Measurements from ENCODE around the gene GALNT18. TPM values are rescaled to one million over a fixed set of nuclear protein-coding genes. Genes with fewer than 3 reads are reported as not detected.

The GALNT18 gene
- polyA plus RNA-seq, 1 donor (not counting 4 experiments of a cell fraction or from before 2014, with no cell fraction given), result 27.2 TPM

DNA sequence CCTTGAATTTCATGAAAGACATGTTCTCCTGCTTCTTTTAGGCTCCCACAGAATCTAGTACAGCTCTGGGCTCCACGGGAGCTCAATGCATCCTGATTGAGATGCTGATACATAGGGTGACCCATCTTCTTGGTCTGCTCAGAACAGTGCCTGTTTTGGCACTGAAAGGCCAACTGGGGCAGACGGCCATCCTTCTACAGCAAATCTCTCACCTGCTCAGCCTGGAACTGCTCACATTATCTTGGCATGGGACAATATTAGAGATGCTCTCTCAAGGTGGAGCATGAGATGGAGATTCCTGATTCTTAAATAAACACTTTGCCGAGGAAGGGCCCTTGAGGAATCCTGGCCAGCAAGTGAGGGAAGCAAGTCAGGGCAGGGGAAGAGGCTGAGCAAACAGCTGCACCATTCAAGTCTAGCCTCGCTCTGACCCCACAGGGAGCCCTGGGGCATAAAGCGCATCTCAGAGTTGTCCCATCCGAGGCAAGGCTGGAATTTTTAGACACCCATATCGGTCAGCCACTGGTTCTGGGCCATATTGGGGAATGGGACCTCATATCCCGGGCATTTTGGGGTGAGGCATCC lies 210.3 kb downstream of the GALNT18 start:
- Histone ChIP-seq H4K20me1 (ENCODE audit: control insufficient read depth, extremely low read depth, insufficient read depth, low read length) (peaks cover 10% of the 10 kb centered on the region), H2AFZ (ENCODE audit: control insufficient read depth, low read length) (no peak overlapping the region), H3K4me1 (ENCODE audit: control insufficient read depth, extremely low read depth, insufficient read depth, low read length) (peaks cover 24% of the 10 kb centered on the region), H3K9ac (ENCODE audit: control insufficient read depth, extremely low read depth, insufficient read depth, low read length) (no peak overlapping the region), H3K9me3 (ENCODE audit: control insufficient read depth, low read depth, low read length) (no peaks in the 10 kb centered on the region), H3K36me3 (ENCODE audit: control insufficient read depth in 2 of 2, extremely low read depth in 1 of 2, insufficient read depth in 2 of 2, low read length in 2 of 2) (peaks cover 0 to 7% of the 10 kb centered on the region in 2 experiments), H3K9me1 (ENCODE audit: control insufficient read depth, extremely low read depth, insufficient read depth, low read length) (no peaks in the 10 kb centered on the region), H3K4me2 (ENCODE audit: control insufficient read depth, extremely low read depth, insufficient read depth, low read depth, low read length) (no peak overlapping the region), H3K4me3 (ENCODE audit: control insufficient read depth in 2 of 3, extremely low read depth in 1 of 3, insufficient read depth in 2 of 3, low read depth in 1 of 3, low read length in 3 of 3) (no peak overlapping the region), H3K79me2 (ENCODE audit: control insufficient read depth, insufficient read depth, low read length) (peaks cover 2% of the 10 kb centered on the region), H3K27ac (ENCODE audit: control insufficient read depth, insufficient read depth, low read length) (no peak overlapping the region), H3K27me3 (ENCODE audit: control insufficient read depth, extremely low read depth, insufficient read depth, low read length) (no peaks in the 10 kb centered on the region)
- FAIRE-seq, result peak; percentile 92
- no peak for DNase-seq (ENCODE audit: low read depth, low spot score)
- TF ChIP-seq, protein P1, sequence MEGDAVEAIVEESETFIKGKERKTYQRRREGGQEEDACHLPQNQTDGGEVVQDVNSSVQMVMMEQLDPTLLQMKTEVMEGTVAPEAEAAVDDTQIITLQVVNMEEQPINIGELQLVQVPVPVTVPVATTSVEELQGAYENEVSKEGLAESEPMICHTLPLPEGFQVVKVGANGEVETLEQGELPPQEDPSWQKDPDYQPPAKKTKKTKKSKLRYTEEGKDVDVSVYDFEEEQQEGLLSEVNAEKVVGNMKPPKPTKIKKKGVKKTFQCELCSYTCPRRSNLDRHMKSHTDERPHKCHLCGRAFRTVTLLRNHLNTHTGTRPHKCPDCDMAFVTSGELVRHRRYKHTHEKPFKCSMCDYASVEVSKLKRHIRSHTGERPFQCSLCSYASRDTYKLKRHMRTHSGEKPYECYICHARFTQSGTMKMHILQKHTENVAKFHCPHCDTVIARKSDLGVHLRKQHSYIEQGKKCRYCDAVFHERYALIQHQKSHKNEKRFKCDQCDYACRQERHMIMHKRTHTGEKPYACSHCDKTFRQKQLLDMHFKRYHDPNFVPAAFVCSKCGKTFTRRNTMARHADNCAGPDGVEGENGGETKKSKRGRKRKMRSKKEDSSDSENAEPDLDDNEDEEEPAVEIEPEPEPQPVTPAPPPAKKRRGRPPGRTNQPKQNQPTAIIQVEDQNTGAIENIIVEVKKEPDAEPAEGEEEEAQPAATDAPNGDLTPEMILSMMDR (optimal IDR thresholded peaks at IDR 0.05 in 1 of 3, IDR thresholded peaks at IDR 0.05 in 1 of 3, conservative IDR thresholded peaks at IDR 0.05 in 1 of 3; ENCODE audit: extremely low read depth in 1 of 3, insufficient read depth in 2 of 3, low read length in 3 of 3), result no peak
- no peak for TF ChIP-seq EZH2 (IDR thresholded peaks at IDR 0.05; ENCODE audit: low read length)
- dilution Hi-C loops (cut with MboI; ENCODE audit: extremely low pct_ligation_motif_present, low sequenced_read_pairs), result no loop called here

DNA sequence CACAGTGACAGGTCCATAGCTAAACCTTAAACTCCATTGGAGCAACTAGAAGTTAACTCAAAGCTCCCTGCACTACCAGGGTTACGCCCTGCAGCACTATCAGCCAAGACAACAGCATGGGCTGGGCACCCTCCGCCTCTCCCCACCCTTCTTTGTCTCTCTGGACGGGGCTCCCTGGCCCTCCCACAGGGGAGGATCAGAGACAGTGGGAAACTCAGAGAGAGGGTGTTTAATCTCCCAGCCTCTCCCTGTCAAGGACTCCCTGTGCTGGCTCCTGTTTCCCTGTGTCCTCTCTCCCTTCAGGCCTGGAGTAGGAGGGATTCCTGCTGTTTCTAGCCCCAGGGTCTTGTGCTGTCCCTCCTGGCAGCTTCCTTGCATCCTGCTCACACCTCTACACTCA lies 211.9 kb downstream of the GALNT18 start:
- H3K9me3 ChIP-seq (ENCODE audit: control insufficient read depth, low read depth, low read length), result no peaks in the 10 kb centered on the region
- no peak for FAIRE-seq
- H4K20me1 ChIP-seq (ENCODE audit: control insufficient read depth, extremely low read depth, insufficient read depth, low read length), result peaks cover 10% of the 10 kb centered on the region
- dilution Hi-C loops (cut with MboI; ENCODE audit: extremely low pct_ligation_motif_present, low sequenced_read_pairs), result no loop called here
- peaks cover 2% of the 10 kb centered on the region for H3K79me2 ChIP-seq (ENCODE audit: control insufficient read depth, insufficient read depth, low read length)
- H3K9me1 ChIP-seq (ENCODE audit: control insufficient read depth, extremely low read depth, insufficient read depth, low read length), result no peaks in the 10 kb centered on the region
- no peak overlapping the region for H3K4me3 ChIP-seq (ENCODE audit: control insufficient read depth in 2 of 3, extremely low read depth in 1 of 3, insufficient read depth in 2 of 3, low read depth in 1 of 3, low read length in 3 of 3)
- H3K27ac ChIP-seq (ENCODE audit: control insufficient read depth, insufficient read depth, low read length), result no peak overlapping the region
- TF ChIP-seq EZH2 (IDR thresholded peaks at IDR 0.05; ENCODE audit: low read length), result no peak
- TF ChIP-seq, protein P1 (optimal IDR thresholded peaks at IDR 0.05 in 1 of 3, IDR thresholded peaks at IDR 0.05 in 1 of 3, conservative IDR thresholded peaks at IDR 0.05 in 1 of 3; ENCODE audit: extremely low read depth in 1 of 3, insufficient read depth in 2 of 3, low read length in 3 of 3), result no peak
- peaks cover 18% of the 10 kb centered on the region for H3K4me1 ChIP-seq (ENCODE audit: control insufficient read depth, extremely low read depth, insufficient read depth, low read length)
- H3K9ac ChIP-seq (ENCODE audit: control insufficient read depth, extremely low read depth, insufficient read depth, low read length), result no peak overlapping the region
- H3K4me2 ChIP-seq (ENCODE audit: control insufficient read depth, extremely low read depth, insufficient read depth, low read depth, low read length), result no peak overlapping the region
- no peak for DNase-seq (ENCODE audit: low read depth, low spot score)
- peaks cover 0 to 7% of the 10 kb centered on the region in 2 experiments for H3K36me3 ChIP-seq (ENCODE audit: control insufficient read depth in 2 of 2, extremely low read depth in 1 of 2, insufficient read depth in 2 of 2, low read length in 2 of 2)
- H3K27me3 ChIP-seq (ENCODE audit: control insufficient read depth, extremely low read depth, insufficient read depth, low read length), result no peaks in the 10 kb centered on the region
- no peak overlapping the region for H2AFZ ChIP-seq (ENCODE audit: control insufficient read depth, low read length)

Data from keratinocyte (primary cell).